Lower leg skin (tissue), 4 donors: Measurements from ENCODE around the gene RNF225. TPM values are rescaled to one million over a fixed set of nuclear protein-coding genes. Genes with fewer than 3 reads are reported as not detected.
"Not testable (repeated sequence)": the region's sequence is repeated elsewhere in the genome, so short reads cannot be mapped to it uniquely, and the experiment has no call there.

Source experiments
- DNase-seq, 2 donors: peaks; one replicate each; pipeline ENCODE4 v3.0.0-alpha.2; 2019; ENCODE audit warnings: low spot score in 2 of 2
- H3K4me3 ChIP-seq: fragments of 200-600 bp; sonication (generic); 2 replicates; pipeline ENCODE4 v1.5.1; 2017; ENCODE audit warnings: mild to moderate bottlenecking, low read depth; ENCODE audit not compliant: poor library complexity, severe bottlenecking
- CTCF ChIP-seq, 3 donors: fragments of 450-650 bp; IDR thresholded peaks; one replicate each; pipeline ENCODE4 v1.5.1; 2016; ENCODE audit warnings: antibody characterized with exemption in 3 of 3, mild to moderate bottlenecking in 3 of 3, moderate library complexity in 2 of 3
- POLR2A ChIP-seq, 2 donors: fragments of 450-650 bp; IDR thresholded peaks; one replicate each; pipeline ENCODE4 v1.6.1; 2016 to 2017; ENCODE audit warnings: antibody characterized with exemption in 2 of 2, mild to moderate bottlenecking in 1 of 2, moderate library complexity in 1 of 2
- WGBS, 2 donors: methylation state at CpG; one replicate each; pipeline ENCODE4 v1.1.5; 2018; 5-methylcytosine and 5-hydroxymethylcytosine counted together
- intact Hi-C: fragments of 100-400 bp; cut with DNase I; formaldehyde crosslinking; loops from one replicate; pipeline ENCODE4 v1.15.0; 2023; ENCODE audit warnings: low total_unique reads
- total RNA-seq, 4 donors: library from RNA; depleted of rRNA; stranded (reverse); fragments of >200 nt; gene quantifications; one replicate each; pipeline ENCODE4 v1.1.0, GENCODE V29; 2016

RNF225 gene
- total RNA-seq, 4 donors from 2014 or later: 30.4 to 62.7 (median 42.7) TPM

GRCh38 chr19:58367698-58368454 is 27.6 kb upstream of the RNF225 start:
- intact Hi-C loops: no loop called here
- DNase-seq: no peak
- 80 to 87% methylated on average over 50 to 103 of the region's 106 CpGs for WGBS, 2 donors
- H3K4me3 ChIP-seq: no peak overlapping the region
- TF ChIP-seq CTCF (IDR thresholded peaks at IDR 0.05) (no peak), POLR2A (IDR thresholded peaks at IDR 0.05) (no peak)

- no peak for DNase-seq
- no peak overlapping the region for H3K4me3 ChIP-seq
- intact Hi-C loops: no loop called here
- TF ChIP-seq POLR2A (IDR thresholded peaks at IDR 0.05) (no peak), CTCF (IDR thresholded peaks at IDR 0.05) (no peak)
- WGBS, 2 donors: 92% methylated on average over 54 to 62 of the region's 68 CpGs
These were observed 26.7 kb upstream of the RNF225 start for GRCh38 chr19:58368561-58369360.

- intact Hi-C loops: no loop called here
These were observed 22.9 kb upstream of the RNF225 start for GRCh38 chr19:58372311-58373133.

GRCh38 chr19:58374200-58374599 is 21.3 kb upstream of the RNF225 start:
- intact Hi-C loops: no loop called here
- DNase-seq: no peak
- WGBS, 2 donors: 83 to 87% methylated on average over 4 of the region's 4 CpGs
- H3K4me3 ChIP-seq: no peak overlapping the region
- TF ChIP-seq CTCF (IDR thresholded peaks at IDR 0.05): no peak
- no peak for TF ChIP-seq POLR2A (IDR thresholded peaks at IDR 0.05)

More at GRCh38 chr19:58372311-58373133, 22.9 kb upstream of the RNF225 start:
- 73% methylated on average over 15 of the region's 15 CpGs for whole genome bisulfite sequencing, 2 donors
- no peak overlapping the region for H3K4me3 ChIP-seq
- no peak for DNase-seq
- TF ChIP-seq CTCF (IDR thresholded peaks at IDR 0.05): no peak
- no peak for TF ChIP-seq POLR2A (IDR thresholded peaks at IDR 0.05)

- 85 to 88% methylated on average over 7 of the region's 7 CpGs for WGBS, 2 donors
- intact Hi-C loops, DNase-seq, H3K4me3 ChIP-seq: not testable (repeated sequence)
These were observed 18.7 kb upstream of the RNF225 start for GRCh38 chr19:58376724-58377123.
